ENCODE data around the gene CCDC169. TPM values are rescaled to one million over a fixed set of nuclear protein-coding genes. Genes with fewer than 3 reads are reported as not detected.

Gene CCDC169
- total RNA-seq, 2 donors from 2014 or later: 0.46 to 0.62 TPM

DNA sequence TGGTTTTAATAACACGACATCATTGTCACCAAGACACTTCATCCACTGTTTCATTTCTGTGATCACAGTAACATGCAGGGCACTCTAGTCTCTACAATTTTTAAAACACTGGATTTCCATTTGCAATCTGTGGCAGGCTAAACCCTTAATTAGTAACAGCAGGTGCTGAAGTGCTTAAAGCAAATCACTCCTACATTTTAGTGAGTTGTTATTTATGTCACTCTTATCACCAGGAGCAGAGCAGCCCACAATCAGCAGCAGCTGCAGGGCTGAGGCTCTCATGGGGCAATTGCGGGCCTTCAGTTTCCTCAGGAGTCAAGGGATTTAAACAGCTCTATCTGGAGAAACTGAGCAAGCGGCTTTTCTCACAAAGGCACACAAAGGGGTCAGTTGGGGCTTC lies 84.8 kb downstream of the CCDC169 start:
- Mint-ChIP-seq H3K36me3 (peaks cover 0 to 3% of the 10 kb centered on the region in 2 donors), H3K9me3 (peaks cover 0 to 4% of the 10 kb centered on the region in 2 donors), H3K27ac (no peak overlapping the region)
- no peak for ATAC-seq
- no peak for DNase-seq (ENCODE audit: low spot score in 2 of 2)

DNA sequence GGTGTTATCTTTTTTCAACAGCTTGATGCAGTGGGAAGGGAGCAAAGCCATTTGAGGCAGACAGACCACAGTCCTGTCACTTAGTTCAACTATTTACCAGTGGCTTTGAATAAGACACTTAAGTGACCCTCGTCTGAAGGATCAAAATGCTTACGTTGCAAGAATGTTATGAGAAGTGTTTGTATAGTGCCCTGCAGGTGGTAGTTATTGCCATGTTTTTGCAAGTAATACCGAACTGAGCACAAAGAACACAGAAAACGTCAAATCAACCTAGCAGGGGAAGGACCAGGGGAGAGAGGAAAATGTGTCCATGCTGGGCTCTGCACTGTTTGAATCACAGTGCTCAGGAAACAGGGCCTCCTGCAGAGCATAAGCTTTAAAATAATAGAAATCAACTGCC lies 86.0 kb downstream of the CCDC169 start:
- ATAC-seq: no peak
- H3K36me3 Mint-ChIP-seq: no peaks in the 10 kb centered on the region
- peaks cover 0 to 4% of the 10 kb centered on the region in 2 donors for H3K9me3 Mint-ChIP-seq
- no peak overlapping the region for H3K27ac Mint-ChIP-seq
- no peak for DNase-seq (ENCODE audit: low spot score in 2 of 2)

GRCh38 chr13:36210738-36211137 lies 86.9 kb downstream of the CCDC169 start:
- H3K36me3 Mint-ChIP-seq: no peaks in the 10 kb centered on the region
- DNase-seq (ENCODE audit: low spot score in 2 of 2) (no peak), ATAC-seq (no peak)
- no peak overlapping the region for H3K27ac Mint-ChIP-seq
- H3K9me3 Mint-ChIP-seq: peaks cover 0 to 4% of the 10 kb centered on the region in 2 donors

- DNase-seq (ENCODE audit: low spot score in 2 of 2): no peak
- Mint-ChIP-seq H3K27ac (no peak overlapping the region), H3K9me3 (no peaks in the 10 kb centered on the region), H3K36me3 (no peaks in the 10 kb centered on the region)
- ATAC-seq: no peak
Observed at GRCh38 chr13:36207672-36208071, 89.9 kb downstream of the CCDC169 start.

GRCh38 chr13:36193151-36193855 lies 104.3 kb downstream of the CCDC169 start:
- no peak for DNase-seq (ENCODE audit: low spot score in 2 of 2)
- Mint-ChIP-seq H3K9me3 (peaks cover 0 to 4% of the 10 kb centered on the region in 2 donors), H3K27ac (no peak overlapping the region), H3K36me3 (no peaks in the 10 kb centered on the region)
- ATAC-seq: no peak

- ATAC-seq: no peak
Observed at GRCh38 chr13:36192166-36192565, 105.4 kb downstream of the CCDC169 start.

DNA sequence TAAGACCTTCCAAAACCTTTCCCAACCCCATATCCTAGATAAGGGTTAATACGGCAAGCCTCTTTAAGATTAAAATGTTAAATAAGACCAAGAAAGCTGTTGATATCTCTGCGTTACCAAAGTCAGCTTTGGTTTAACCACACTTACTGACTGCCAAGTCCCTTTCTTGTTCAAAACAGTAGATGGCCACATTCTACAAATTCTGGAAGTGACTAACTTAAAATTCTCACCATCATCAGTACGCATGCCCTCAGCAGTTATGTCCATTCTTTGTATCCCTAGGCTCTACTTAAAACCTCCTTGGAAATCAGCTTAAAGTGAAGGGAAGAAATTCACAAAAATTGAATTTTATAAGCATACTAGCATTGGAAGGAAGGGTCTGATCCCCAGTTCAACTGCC lies 106.8 kb downstream of the CCDC169 start:
- no peak overlapping the region for H3K27ac Mint-ChIP-seq
- H3K36me3 Mint-ChIP-seq: no peaks in the 10 kb centered on the region
- ATAC-seq (no peak), DNase-seq (ENCODE audit: low spot score in 2 of 2) (no peak)
- H3K9me3 Mint-ChIP-seq: peaks cover 0 to 4% of the 10 kb centered on the region in 2 donors

More at GRCh38 chr13:36192166-36192565, 105.4 kb downstream of the CCDC169 start:
- Mint-ChIP-seq H3K27ac (no peak overlapping the region), H3K9me3 (peaks cover 0 to 4% of the 10 kb centered on the region in 2 donors), H3K36me3 (no peaks in the 10 kb centered on the region)
- no peak for DNase-seq (ENCODE audit: low spot score in 2 of 2)

DNA sequence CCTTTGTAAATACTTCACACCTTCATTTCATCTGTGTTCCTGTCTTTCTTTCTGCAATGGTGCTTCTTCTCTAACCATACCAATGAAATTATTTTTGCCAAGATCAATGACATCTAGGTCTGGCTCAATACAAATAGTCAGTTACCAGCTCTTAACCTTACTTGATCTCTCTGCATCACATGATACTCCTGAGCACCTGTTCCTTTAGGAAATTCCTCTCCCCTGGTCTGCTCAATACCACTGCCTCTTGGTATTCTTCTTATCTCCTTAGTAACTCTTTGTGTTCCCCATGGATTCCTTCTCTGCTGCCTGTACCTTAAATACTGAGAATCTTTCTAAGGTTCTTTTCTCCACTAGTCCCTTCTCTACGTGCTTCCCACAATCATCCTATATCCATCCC lies 109.2 kb downstream of the CCDC169 start:
- ATAC-seq: no peak
- no peak for DNase-seq (ENCODE audit: low spot score in 2 of 2)
- Mint-ChIP-seq H3K36me3 (no peaks in the 10 kb centered on the region), H3K27ac (no peak overlapping the region), H3K9me3 (peaks cover 0 to 5% of the 10 kb centered on the region in 2 donors)

DNA sequence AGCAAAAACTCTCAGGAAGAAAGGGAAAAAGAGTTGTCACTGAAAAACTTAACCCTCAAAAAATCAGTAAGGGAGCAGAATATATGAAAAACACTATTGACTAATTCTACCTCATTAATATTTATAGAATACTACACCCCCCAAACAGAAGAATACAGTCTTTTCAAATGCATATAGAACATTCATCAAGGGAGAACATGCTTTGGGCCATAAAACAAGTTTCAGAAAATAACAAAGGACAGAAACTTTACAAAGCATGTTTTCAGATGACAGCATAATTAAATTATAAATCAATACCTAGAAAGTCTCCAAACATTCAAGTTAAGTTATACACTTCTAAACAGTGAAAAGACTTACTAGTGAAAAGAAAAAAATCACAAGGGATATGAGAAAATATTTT lies 113.7 kb downstream of the CCDC169 start:
- no peak overlapping the region for H3K27ac Mint-ChIP-seq
- DNase-seq (ENCODE audit: low spot score in 2 of 2): no peak
- no peak for ATAC-seq
- H3K9me3 Mint-ChIP-seq: peaks cover 4 to 5% of the 10 kb centered on the region in 2 donors
- H3K36me3 Mint-ChIP-seq: no peaks in the 10 kb centered on the region

Other genes starting within 250 kb of the CCDC169 start
- gene DCLK1, start 166.4 kb downstream of the CCDC169 start, total RNA-seq: not detected
- not detected for gene SOHLH2, start 83.3 kb downstream of the CCDC169 start, total RNA-seq
- gene SPART, start 48.6 kb upstream of the CCDC169 start, total RNA-seq: 10 to 100 TPM; 21.9 to 23.9 TPM
- gene CCNA1, start 134.7 kb upstream of the CCDC169 start, total RNA-seq: under 1 TPM in 1 of 2 donors, not detected in 1; 0.70 TPM

Measured in activated naive CD4-positive, alpha-beta T cell treated with anti-CD3 and anti-CD28 coated beads, Interleukin-2, amount 50 U/mL, for 72 hours (primary cell).